H9 (cell line): ENCODE data around the gene RCAN2. TPM values are rescaled to one million over a fixed set of nuclear protein-coding genes. Genes with fewer than 3 reads are reported as not detected.

Experiments
- DNase-seq: peaks from one replicate; pipeline ENCODE4 v3.0.0-alpha.2; 2017
- H2AFZ ChIP-seq: one replicate; pipeline ENCODE4 v1.6.1; 2013; ENCODE audit warnings: mild to moderate bottlenecking, low read length, control low read depth, moderate library complexity
- H2AK5ac ChIP-seq: 2 replicates; pipeline ENCODE4 v1.6.1; 2013; ENCODE audit warnings: low read length, control low read depth, mixed read lengths; ENCODE audit not compliant: insufficient read length
- H2BK120ac ChIP-seq: one replicate; pipeline ENCODE4 v1.6.1; 2013; ENCODE audit warnings: low read depth, mild to moderate bottlenecking, low read length, control low read depth, inconsistent platforms; ENCODE audit not compliant: poor library complexity, severe bottlenecking
- H2BK12ac ChIP-seq: 2 replicates; pipeline ENCODE4 v1.6.1; 2013; ENCODE audit warnings: low read length, control low read depth, mixed read lengths, low read depth; ENCODE audit not compliant: insufficient read length
- H2BK15ac ChIP-seq: 2 replicates; pipeline ENCODE4 v1.6.1; 2013; ENCODE audit warnings: low read depth, low read length, control low read depth
- H2BK20ac ChIP-seq: one replicate; pipeline ENCODE4 v1.6.1; 2013; ENCODE audit warnings: low read depth, mild to moderate bottlenecking, low read length, control low read depth, inconsistent platforms; ENCODE audit not compliant: poor library complexity, severe bottlenecking
- H2BK5ac ChIP-seq: 2 replicates; pipeline ENCODE4 v1.6.1; 2013; ENCODE audit warnings: low read length, control low read depth, mixed read lengths; ENCODE audit not compliant: insufficient read length
- H3K14ac ChIP-seq: 2 replicates; pipeline ENCODE4 v1.6.1; 2013; ENCODE audit warnings: low read length, control low read depth; ENCODE audit not compliant: insufficient read depth
- H3K18ac ChIP-seq: 2 replicates; pipeline ENCODE4 v1.6.1; 2013; ENCODE audit warnings: low read depth, mild to moderate bottlenecking, mixed read lengths, low read length, control low read depth; ENCODE audit not compliant: insufficient read length
- H3K23ac ChIP-seq: 2 replicates; pipeline ENCODE4 v1.6.1; 2013; ENCODE audit warnings: low read length, control low read depth, mixed read lengths, low read depth; ENCODE audit not compliant: insufficient read length
- H3K23me2 ChIP-seq: 2 replicates; pipeline ENCODE4 v1.6.1; 2013; ENCODE audit warnings: low read depth, mild to moderate bottlenecking, mixed read lengths, low read length, control low read depth; ENCODE audit not compliant: insufficient read length, poor library complexity, severe bottlenecking
- H3K27ac ChIP-seq: 2 replicates; pipeline ENCODE4 v1.5.1; 2013; ENCODE audit warnings: low read length, control low read depth, mixed read lengths, low read depth; ENCODE audit not compliant: insufficient read length
- H3K27me3 ChIP-seq: 2 replicates; pipeline ENCODE4 v1.6.1; 2013; ENCODE audit warnings: low read length, control low read depth, inconsistent platforms; ENCODE audit not compliant: insufficient read depth
- H3K4ac ChIP-seq: 2 replicates; pipeline ENCODE4 v1.6.1; 2013; ENCODE audit warnings: low read depth, mild to moderate bottlenecking, control low read depth, inconsistent platforms, low read length, moderate library complexity
- H3K4me1 ChIP-seq: 2 replicates; pipeline ENCODE4 v1.6.1; 2013; ENCODE audit warnings: low read length, control low read depth, inconsistent platforms; ENCODE audit not compliant: insufficient read depth
- H3K4me2 ChIP-seq: 2 replicates; pipeline ENCODE4 v1.6.1; 2013; ENCODE audit warnings: low read length, control low read depth, mixed read lengths; ENCODE audit not compliant: insufficient read length, insufficient read depth
- H3K56ac ChIP-seq: 2 replicates; pipeline ENCODE4 v1.6.1; 2013; ENCODE audit warnings: low read depth, mild to moderate bottlenecking, mixed read lengths, low read length, control low read depth; ENCODE audit not compliant: insufficient read length
- H3K79me1 ChIP-seq: 2 replicates; pipeline ENCODE4 v1.6.1; 2013; ENCODE audit warnings: low read depth, mild to moderate bottlenecking, moderate library complexity, low read length, control low read depth, inconsistent platforms; ENCODE audit not compliant: insufficient read depth, poor library complexity, severe bottlenecking
- H3K79me2 ChIP-seq: 2 replicates; pipeline ENCODE4 v1.6.1; 2013; ENCODE audit warnings: low read length, control low read depth, inconsistent platforms; ENCODE audit not compliant: insufficient read depth
- H3K9ac ChIP-seq: 2 replicates; pipeline ENCODE4 v1.6.1; 2013; ENCODE audit warnings: low read length, control low read depth, mixed read lengths; ENCODE audit not compliant: insufficient read length; ENCODE audit errors: extremely low read depth
- H3K9me3 ChIP-seq: one replicate; pipeline ENCODE4 v1.6.1; 2013; ENCODE audit warnings: low read depth, low read length, inconsistent platforms; ENCODE audit not compliant: control insufficient read depth
- H3T11ph ChIP-seq: one replicate; pipeline ENCODE4 v1.6.1; 2013; ENCODE audit warnings: mild to moderate bottlenecking, low read length, control low read depth, inconsistent platforms
- H4K20me1 ChIP-seq: one replicate; pipeline ENCODE4 v1.6.1; 2013; ENCODE audit not compliant: control insufficient read depth, insufficient read length, insufficient read depth
- H4K5ac ChIP-seq: 2 replicates; pipeline ENCODE4 v1.6.1; 2013; ENCODE audit warnings: low read depth, mild to moderate bottlenecking, mixed read lengths, low read length, control low read depth; ENCODE audit not compliant: insufficient read length
- H4K8ac ChIP-seq: replicated peaks from 2 replicates; pipeline ENCODE4 v1.6.1; 2013; ENCODE audit warnings: low read length, control low read depth, mixed read lengths, low read depth; ENCODE audit not compliant: insufficient read length
- H4K91ac ChIP-seq: 2 replicates; pipeline ENCODE4 v1.6.1; 2013; ENCODE audit warnings: low read depth, mild to moderate bottlenecking, moderate library complexity, mixed read lengths, low read length, control low read depth; ENCODE audit not compliant: insufficient read length
- H3K27ac Mint-ChIP-seq, 3 experiments: 2 replicates in 2 of 3; 3 replicates in 1 of 3; pipeline ENCODE4 v1.8.0; 2020 to 2021; ENCODE audit warnings: mixed read lengths in 3 of 3, mild to moderate bottlenecking in 1 of 3, moderate library complexity in 1 of 3
- H3K27me3 Mint-ChIP-seq: 2 replicates; pipeline ENCODE4 v1.8.0; 2021; ENCODE audit warnings: low read depth, mild to moderate bottlenecking, moderate library complexity, mixed read lengths
- H3K36me3 Mint-ChIP-seq, 3 experiments: 2 replicates in 2 of 3; 3 replicates in 1 of 3; pipeline ENCODE4 v1.8.0; 2020 to 2021; ENCODE audit warnings: low read depth in 3 of 3, mixed read lengths in 3 of 3; ENCODE audit not compliant: insufficient read depth in 1 of 3
- H3K4me1 Mint-ChIP-seq, 2 experiments: 2 replicates each; pipeline ENCODE4 v1.8.0; 2020; ENCODE audit warnings: mixed read lengths in 2 of 2
- H3K4me3 Mint-ChIP-seq, 2 experiments: 2 replicates in 1 of 2; 3 replicates in 1 of 2; pipeline ENCODE4 v1.8.0; 2020 to 2021; ENCODE audit warnings: mild to moderate bottlenecking in 2 of 2, mixed read lengths in 2 of 2, moderate library complexity in 1 of 2
- H3K9me3 Mint-ChIP-seq, 2 experiments: 2 replicates in 1 of 2; 3 replicates in 1 of 2; pipeline ENCODE4 v1.8.0; 2020; ENCODE audit warnings: mild to moderate bottlenecking in 2 of 2, mixed read lengths in 2 of 2, moderate library complexity in 1 of 2
- CTCF ChIP-seq: fragments of 200-600 bp; sonication (generic); conservative IDR thresholded peaks from 3 replicates; pipeline ENCODE4 v1.8.0; 2021; ENCODE audit warnings: antibody characterized with exemption, mild to moderate bottlenecking
- WGBS: extraction: QIAGEN DNeasy Blood & Tissue Kit; methylation state at CpG from one replicate; pipeline ENCODE4 v1.1.7; 2013; ENCODE audit warnings: missing lambda C conversion rate, low lambda C conversion rate, mixed read lengths; ENCODE audit not compliant: insufficient read length; ENCODE audit errors: extremely low coverage; 5-methylcytosine and 5-hydroxymethylcytosine counted together
- total RNA-seq: library from RNA; stranded (reverse); gene quantifications from 2 replicates; pipeline ENCODE4 v1.2.1, GENCODE V29; 2021

RCAN2 gene
- total RNA-seq, 1 experiment from 2014 or later: 3.0 TPM

GRCh38 chr6:46246727-46247126 lies 244.5 kb downstream of the RCAN2 start:
- no peaks in the 10 kb centered on the region for H3K4me1 ChIP-seq
- H3K4me1 Mint-ChIP-seq: peaks cover 4 to 6% of the 10 kb centered on the region in 2 experiments
- H3K4ac ChIP-seq: no peak overlapping the region
- H2BK20ac ChIP-seq: no peak overlapping the region
- no peak for TF ChIP-seq CTCF
- no peaks in the 10 kb centered on the region for H3K9me3 ChIP-seq
- H3K79me1 ChIP-seq: no peaks in the 10 kb centered on the region
- H3K14ac ChIP-seq: no peak overlapping the region
- no peak overlapping the region for H3K27ac ChIP-seq
- H2AK5ac ChIP-seq: no peak overlapping the region
- H3K27me3 Mint-ChIP-seq: no peaks in the 10 kb centered on the region
- no peak overlapping the region for H2BK12ac ChIP-seq
- H3K4me3 Mint-ChIP-seq: no peak overlapping the region
- H3K18ac ChIP-seq: no peak overlapping the region
- H4K8ac ChIP-seq: no peak overlapping the region
- no peak overlapping the region for H2AFZ ChIP-seq
- no peak overlapping the region for H3T11ph ChIP-seq
- H3K27ac Mint-ChIP-seq: no peak overlapping the region
- no peak overlapping the region for H3K23ac ChIP-seq
- WGBS: no CpG with 5 or more reads among the region's 8 CpGs
- H4K5ac ChIP-seq: no peak overlapping the region
- no peaks in the 10 kb centered on the region for H3K79me2 ChIP-seq
- no peaks in the 10 kb centered on the region for H4K20me1 ChIP-seq
- H2BK5ac ChIP-seq: no peak overlapping the region
- no peak for DNase-seq
- H3K23me2 ChIP-seq: no peaks in the 10 kb centered on the region
- H3K9me3 Mint-ChIP-seq: no peaks in the 10 kb centered on the region
- no peak overlapping the region for H2BK15ac ChIP-seq
- H3K27me3 ChIP-seq: no peaks in the 10 kb centered on the region
- no peaks in the 10 kb centered on the region for H3K36me3 Mint-ChIP-seq
- no peak overlapping the region for H2BK120ac ChIP-seq
- H4K91ac ChIP-seq: no peak overlapping the region
- H3K9ac ChIP-seq: no peak overlapping the region
- no peak overlapping the region for H3K56ac ChIP-seq
- no peak overlapping the region for H3K4me2 ChIP-seq
